ENCODE data around the gene GRB10. TPM values are rescaled to one million over a fixed set of nuclear protein-coding genes. Genes with fewer than 3 reads are reported as not detected.

GRB10 gene
- total RNA-seq, 1 donor from 2014 or later = not detected

- no peak for ATAC-seq (ENCODE audit: low read depth)
- Mint-ChIP-seq H3K27ac (no peak overlapping the region), H3K4me3 (no peak overlapping the region), H3K27me3 (peaks cover 4% of the 10 kb centered on the region), H3K4me1 (no peaks in the 10 kb centered on the region), H3K36me3 (ENCODE audit: low read depth) (no peaks in the 10 kb centered on the region), H3K9me3 (no peaks in the 10 kb centered on the region)
- no peak for DNase-seq
- TF ChIP-seq, protein P1, sequence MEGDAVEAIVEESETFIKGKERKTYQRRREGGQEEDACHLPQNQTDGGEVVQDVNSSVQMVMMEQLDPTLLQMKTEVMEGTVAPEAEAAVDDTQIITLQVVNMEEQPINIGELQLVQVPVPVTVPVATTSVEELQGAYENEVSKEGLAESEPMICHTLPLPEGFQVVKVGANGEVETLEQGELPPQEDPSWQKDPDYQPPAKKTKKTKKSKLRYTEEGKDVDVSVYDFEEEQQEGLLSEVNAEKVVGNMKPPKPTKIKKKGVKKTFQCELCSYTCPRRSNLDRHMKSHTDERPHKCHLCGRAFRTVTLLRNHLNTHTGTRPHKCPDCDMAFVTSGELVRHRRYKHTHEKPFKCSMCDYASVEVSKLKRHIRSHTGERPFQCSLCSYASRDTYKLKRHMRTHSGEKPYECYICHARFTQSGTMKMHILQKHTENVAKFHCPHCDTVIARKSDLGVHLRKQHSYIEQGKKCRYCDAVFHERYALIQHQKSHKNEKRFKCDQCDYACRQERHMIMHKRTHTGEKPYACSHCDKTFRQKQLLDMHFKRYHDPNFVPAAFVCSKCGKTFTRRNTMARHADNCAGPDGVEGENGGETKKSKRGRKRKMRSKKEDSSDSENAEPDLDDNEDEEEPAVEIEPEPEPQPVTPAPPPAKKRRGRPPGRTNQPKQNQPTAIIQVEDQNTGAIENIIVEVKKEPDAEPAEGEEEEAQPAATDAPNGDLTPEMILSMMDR (IDR thresholded peaks at IDR 0.05) = no peak
- intact Hi-C loops (cut with micrococcal nuclease) = no loop called here
- ChIA-PET CTCF (no interaction called here), POLR2A (no interaction called here)
Measured at GRCh38 chr7:50599385-50599784, 183.3 kb downstream of the GRB10 start.

DNA sequence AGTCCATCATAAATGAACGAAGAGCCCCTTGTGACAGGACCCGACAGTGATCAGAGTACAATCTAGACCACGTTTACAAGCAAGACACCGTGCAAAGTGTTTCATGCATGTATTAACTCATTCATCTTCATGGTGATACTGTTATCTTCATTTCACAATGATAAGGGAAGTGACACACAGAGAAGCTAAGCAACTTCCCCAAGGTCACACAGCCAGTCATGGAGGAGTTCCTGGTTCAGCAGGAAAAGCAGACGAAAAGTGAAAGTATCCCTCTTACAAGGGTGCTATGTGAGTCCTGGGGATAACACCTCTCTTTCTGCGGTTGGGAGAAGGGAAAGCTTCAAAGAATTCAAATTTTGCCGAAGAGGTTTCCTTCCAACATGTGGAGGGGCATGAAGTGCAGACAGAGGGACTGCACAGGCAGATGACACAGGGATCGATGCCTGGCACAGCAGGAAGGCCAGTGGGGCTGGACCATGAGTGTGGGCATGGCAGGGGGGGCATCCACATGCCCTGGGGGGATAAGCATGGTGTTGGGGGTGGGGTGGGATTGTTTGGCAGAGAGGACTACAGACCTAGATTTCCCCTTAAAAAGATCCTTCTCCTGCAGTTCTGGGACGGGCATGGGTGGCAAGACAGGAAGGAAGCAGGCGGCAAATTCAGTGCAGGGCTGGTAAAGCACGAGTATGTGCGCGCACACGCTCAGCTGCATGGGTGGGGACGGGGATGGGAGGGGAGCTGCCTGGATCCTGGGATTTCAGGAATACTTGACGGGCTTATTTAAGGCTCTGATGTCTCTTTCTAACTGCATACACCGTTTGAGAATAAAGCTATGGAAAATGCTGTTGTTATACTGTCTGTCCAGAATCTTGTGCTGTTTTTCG, 184.0 kb downstream of the GRB10 start:
- Mint-ChIP-seq H3K27ac (no peak overlapping the region), H3K36me3 (ENCODE audit: low read depth) (no peaks in the 10 kb centered on the region), H3K4me3 (no peak overlapping the region), H3K9me3 (no peaks in the 10 kb centered on the region), H3K27me3 (peaks cover 4% of the 10 kb centered on the region), H3K4me1 (no peaks in the 10 kb centered on the region)
- ATAC-seq (ENCODE audit: low read depth) (no peak), DNase-seq (no peak)
- intact Hi-C loops (cut with micrococcal nuclease) = no loop called here
- ChIA-PET POLR2A (no interaction called here), CTCF (no interaction called here)
- TF ChIP-seq, protein P1 (IDR thresholded peaks at IDR 0.05) = no peak

GRCh38 chr7:50596484-50596883, 186.2 kb downstream of the GRB10 start:
- no peak for ATAC-seq (ENCODE audit: low read depth)
- TF ChIP-seq, protein P1 (IDR thresholded peaks at IDR 0.05) = no peak
- DNase-seq = no peak
- Mint-ChIP-seq H3K4me3 (no peak overlapping the region), H3K27ac (no peak overlapping the region), H3K4me1 (no peaks in the 10 kb centered on the region), H3K27me3 (peaks cover 9% of the 10 kb centered on the region), H3K36me3 (ENCODE audit: low read depth) (no peaks in the 10 kb centered on the region), H3K9me3 (no peaks in the 10 kb centered on the region)
- CTCF ChIA-PET = no interaction called here
- intact Hi-C loops (cut with micrococcal nuclease) = no loop called here
- POLR2A ChIA-PET = no interaction called here

DNA sequence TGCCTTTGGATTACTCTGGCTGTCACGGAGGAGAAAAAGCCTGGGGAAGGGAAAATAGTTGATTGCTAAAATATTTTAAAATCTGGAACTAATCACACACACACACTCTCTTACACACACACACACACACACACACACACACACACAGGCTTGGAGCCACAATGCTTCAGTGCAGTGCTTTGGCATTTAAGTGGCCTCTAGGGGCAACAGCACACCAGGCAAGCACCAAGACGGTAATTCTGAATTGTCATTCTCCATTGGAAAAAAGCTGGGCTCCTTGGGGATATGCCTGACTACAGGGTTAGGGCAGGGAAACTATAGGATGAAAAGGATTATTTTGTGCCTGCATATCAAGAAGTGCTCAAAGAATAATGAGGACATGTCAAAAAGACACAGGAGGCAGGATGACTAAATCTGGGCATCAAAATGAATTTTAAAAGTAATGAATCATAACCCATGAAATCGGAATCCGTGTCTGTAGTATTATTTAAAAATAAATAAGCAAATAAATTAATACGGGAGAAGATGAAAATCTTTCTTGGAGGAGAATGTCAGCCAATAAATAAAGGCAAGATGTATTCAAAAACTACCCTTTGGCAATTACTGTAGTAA, 187.1 kb downstream of the GRB10 start:
- intact Hi-C loops (cut with micrococcal nuclease) = no loop called here
- H3K27me3 Mint-ChIP-seq = peaks cover 13% of the 10 kb centered on the region
- ChIA-PET CTCF (no interaction called here), POLR2A (no interaction called here)
- no peaks in the 10 kb centered on the region for H3K9me3 Mint-ChIP-seq
- H3K27ac Mint-ChIP-seq = no peak overlapping the region
- TF ChIP-seq, protein P1 (IDR thresholded peaks at IDR 0.05) = no peak
- DNase-seq (no peak), ATAC-seq (ENCODE audit: low read depth) (no peak)
- H3K4me1 Mint-ChIP-seq = no peaks in the 10 kb centered on the region
- H3K36me3 Mint-ChIP-seq (ENCODE audit: low read depth) = no peaks in the 10 kb centered on the region
- H3K4me3 Mint-ChIP-seq = no peak overlapping the region

DNA sequence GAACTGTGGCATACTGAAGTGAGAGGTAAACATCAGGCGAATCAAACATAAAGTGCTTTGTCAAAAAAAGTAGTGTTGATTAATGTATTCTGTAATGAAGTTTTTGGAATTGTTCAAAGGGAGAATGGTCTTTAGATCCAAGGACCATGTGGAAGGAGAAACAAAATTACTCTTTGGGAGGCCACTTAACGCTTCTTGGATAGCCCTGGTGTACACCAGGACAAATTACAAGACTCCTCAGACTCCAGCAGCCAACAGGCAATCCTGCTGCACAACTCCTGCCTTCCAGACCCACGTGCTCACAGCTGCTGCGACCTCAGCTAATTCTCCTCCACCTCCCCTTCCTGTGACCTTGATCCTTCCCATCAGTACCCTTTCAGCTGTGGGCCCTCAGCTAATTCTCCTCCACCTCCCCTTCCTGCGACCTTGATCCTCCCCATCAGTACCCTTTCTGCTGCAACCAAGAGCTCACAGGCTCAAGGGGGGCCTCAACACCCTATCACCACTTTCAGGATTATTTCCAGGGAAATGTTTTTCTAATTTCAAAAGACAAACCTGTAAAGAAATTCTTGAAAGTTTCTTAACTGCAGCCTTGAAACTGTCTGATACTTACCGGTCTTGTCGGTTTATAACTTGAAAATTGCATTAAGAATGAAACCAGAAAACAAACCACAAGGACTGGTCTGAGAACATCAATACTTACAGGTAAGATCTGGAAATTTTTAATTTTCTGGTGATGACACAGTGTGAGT, 187.8 kb downstream of the GRB10 start:
- Mint-ChIP-seq H3K4me3 (no peak overlapping the region), H3K27me3 (peaks cover 17% of the 10 kb centered on the region), H3K4me1 (no peaks in the 10 kb centered on the region), H3K27ac (no peak overlapping the region), H3K9me3 (no peaks in the 10 kb centered on the region), H3K36me3 (ENCODE audit: low read depth) (no peaks in the 10 kb centered on the region)
- DNase-seq (no peak), ATAC-seq (ENCODE audit: low read depth) (no peak)
- TF ChIP-seq, protein P1 (IDR thresholded peaks at IDR 0.05) = no peak
- CTCF ChIA-PET = no interaction called here
- POLR2A ChIA-PET = no interaction called here
- intact Hi-C loops (cut with micrococcal nuclease) = no loop called here

Data from activated B cell treated with CpG ODN at 0.5 μM for 24 hours (primary cell).